IMR-90 (cell line): ENCODE data around the gene EPC1. TPM values are rescaled to one million over a fixed set of nuclear protein-coding genes. Genes with fewer than 3 reads are reported as not detected.

Experiments used
- ATAC-seq: fragments of 200-7000 bp; cut with Tn5 transposase; 2 replicates; pipeline ENCODE4 v1.9.1; 2020; ENCODE audit warnings: low read depth, mild to moderate bottlenecking, moderate library complexity
- BruUV-seq: library from RNA; stranded (reverse); fragments of 400-500 nt; replicated peaks from 2 replicates; lab custom pipeline; 2021; lab: Mats Ljungman, UMichigan
- CTCF ChIA-PET: fragments of 300-600 bp; formaldehyde crosslinking; extraction: SDS; loops from one replicate; lab custom pipeline; 2021; ENCODE audit warnings: antibody characterized with exemption; lab: Yijun Ruan, JAX
- POLR2A ChIA-PET: fragments of 300-600 bp; sonication (Branson Sonifier 250); formaldehyde crosslinking; loops from one replicate; lab custom pipeline; 2022; ENCODE audit warnings: antibody characterized with exemption; ENCODE audit not compliant: unreplicated experiment; lab: Charles Lee
- DNase-seq: peaks from one replicate; pipeline ENCODE4 v3.0.0; 2013
- H2AFZ ChIP-seq: replicated peaks from 2 replicates; pipeline ENCODE3; 2013; ENCODE audit warnings: low read length, mild to moderate bottlenecking; ENCODE audit not compliant: poor library complexity
- H2AK5ac ChIP-seq: 2 replicates; pipeline ENCODE4 v1.6.1; 2013; ENCODE audit warnings: low read depth, low read length, inconsistent platforms
- H2AK9ac ChIP-seq: replicated peaks from 2 replicates; pipeline ENCODE3; 2013; ENCODE audit warnings: mild to moderate bottlenecking, low read depth, low read length, moderate library complexity; ENCODE audit not compliant: poor library complexity
- H2BK120ac ChIP-seq: 2 replicates; pipeline ENCODE4 v1.6.1; 2013; ENCODE audit warnings: low read depth, low read length, inconsistent platforms
- H2BK15ac ChIP-seq: 3 replicates; pipeline ENCODE4 v1.6.1; 2013; ENCODE audit warnings: low read depth, low read length, inconsistent platforms
- H2BK20ac ChIP-seq: 2 replicates; pipeline ENCODE4 v1.6.1; 2013; ENCODE audit warnings: low read depth, mild to moderate bottlenecking, inconsistent platforms, low read length, moderate library complexity
- H2BK5ac ChIP-seq: 2 replicates; pipeline ENCODE4 v1.6.1; 2013; ENCODE audit warnings: mild to moderate bottlenecking, low read depth, low read length, inconsistent platforms; ENCODE audit not compliant: poor library complexity, severe bottlenecking
- H3K14ac ChIP-seq: replicated peaks from 2 replicates; pipeline ENCODE4 v1.6.1; 2013; ENCODE audit warnings: low read depth, low read length, inconsistent platforms
- H3K18ac ChIP-seq: 2 replicates; pipeline ENCODE4 v1.6.1; 2013; ENCODE audit warnings: low read depth, low read length, control low read depth
- H3K23ac ChIP-seq: 2 replicates; pipeline ENCODE4 v1.6.1; 2013; ENCODE audit warnings: low read depth, low read length, inconsistent platforms
- H3K27ac ChIP-seq: 2 replicates; pipeline ENCODE4 v1.5.1; 2013; ENCODE audit warnings: mild to moderate bottlenecking, control low read depth, low read length; ENCODE audit not compliant: insufficient read depth
- H3K27me3 ChIP-seq: 2 replicates; pipeline ENCODE4 v1.6.1; 2013; ENCODE audit warnings: low read length; ENCODE audit not compliant: control insufficient read depth, insufficient read depth
- H3K36me3 ChIP-seq: 2 replicates; pipeline ENCODE4 v1.6.1; 2013; ENCODE audit warnings: low read length, mixed read lengths; ENCODE audit not compliant: control insufficient read depth, insufficient read depth
- H3K4ac ChIP-seq: 2 replicates; pipeline ENCODE4 v1.6.1; 2013; ENCODE audit warnings: low read depth, low read length, inconsistent platforms
- H3K4me1 ChIP-seq: 2 replicates; pipeline ENCODE4 v1.6.1; 2013; ENCODE audit warnings: low read length, mixed read lengths; ENCODE audit not compliant: control insufficient read depth, insufficient read depth
- H3K4me2 ChIP-seq: 2 replicates; pipeline ENCODE4 v1.6.1; 2013; ENCODE audit warnings: low read depth, mild to moderate bottlenecking, control low read depth, low read length, moderate library complexity
- H3K4me3 ChIP-seq: 2 replicates; pipeline ENCODE4 v1.5.1; 2013; ENCODE audit warnings: low read depth, mild to moderate bottlenecking, control low read depth, low read length, moderate library complexity; ENCODE audit not compliant: insufficient read depth
- H3K56ac ChIP-seq: 2 replicates; pipeline ENCODE4 v1.6.1; 2013; ENCODE audit warnings: low read length, inconsistent platforms; ENCODE audit not compliant: insufficient read depth; ENCODE audit errors: extremely low read depth
- H3K79me1 ChIP-seq, 2 experiments: 2 replicates each; pipeline ENCODE4 v1.6.1; 2013; ENCODE audit warnings: low read length in 2 of 2, inconsistent platforms in 1 of 2, low read depth in 1 of 2
- H3K9ac ChIP-seq: 2 replicates; pipeline ENCODE4 v1.6.1; 2013; ENCODE audit warnings: low read depth, low read length, control low read depth
- H3K9me1 ChIP-seq: 2 replicates; pipeline ENCODE4 v1.6.1; 2013; ENCODE audit warnings: low read length, inconsistent platforms; ENCODE audit not compliant: insufficient read depth
- H3K9me3 ChIP-seq: 2 replicates; pipeline ENCODE4 v1.6.1; 2013; ENCODE audit warnings: low read length; ENCODE audit not compliant: control insufficient read depth, insufficient read depth
- H4K20me1 ChIP-seq: 2 replicates; pipeline ENCODE4 v1.6.1; 2013; ENCODE audit warnings: low read length, inconsistent platforms; ENCODE audit not compliant: insufficient read depth
- H4K5ac ChIP-seq: 2 replicates; pipeline ENCODE4 v1.6.1; 2013; ENCODE audit warnings: mild to moderate bottlenecking, low read depth, low read length, control low read depth
- H4K8ac ChIP-seq, 2 experiments: 2 replicates each; pipeline ENCODE4 v1.6.1; 2013; ENCODE audit warnings: low read depth in 2 of 2, low read length in 2 of 2, control low read depth in 1 of 2, inconsistent platforms in 1 of 2
- H4K91ac ChIP-seq: 2 replicates; pipeline ENCODE4 v1.6.1; 2013; ENCODE audit warnings: low read depth, low read length, inconsistent platforms; ENCODE audit not compliant: insufficient read depth
- BHLHE40 ChIP-seq: fragments of 150-350 bp; IDR thresholded peaks from 2 replicates; pipeline ENCODE4 v1.6.1; 2016; ENCODE audit warnings: mild to moderate bottlenecking, low read depth, low read length
- MAFK ChIP-seq: IDR thresholded peaks from 2 replicates; pipeline ENCODE4 v1.6.1; 2012; ENCODE audit warnings: low read depth, low read length, improper control_type of control experiment
- MAZ ChIP-seq: IDR thresholded peaks from 2 replicates; pipeline ENCODE4 v1.6.1; 2012; ENCODE audit warnings: low read depth, mild to moderate bottlenecking, low read length, improper control_type of control experiment, moderate library complexity, borderline replicate concordance
- NFE2L2 ChIP-seq: fragments of 150-350 bp; IDR thresholded peaks from 2 replicates; pipeline ENCODE4 v1.6.1; 2016; ENCODE audit warnings: low read depth, mild to moderate bottlenecking, low read length
- RAD21 ChIP-seq: IDR thresholded peaks from 2 replicates; pipeline ENCODE4 v1.6.1; 2012; ENCODE audit warnings: low read length, improper control_type of control experiment
- RFX5 ChIP-seq: IDR thresholded peaks from 2 replicates; pipeline ENCODE4 v1.8.0; 2012; ENCODE audit warnings: low read depth, mild to moderate bottlenecking, low read length, moderate library complexity
- SMC3 ChIP-seq: fragments of 150-350 bp; IDR thresholded peaks from 2 replicates; pipeline ENCODE4 v1.6.1; 2016; ENCODE audit warnings: low read depth, mild to moderate bottlenecking, antibody characterized with exemption, low read length, moderate library complexity
- WGBS, 2 experiments: methylation state at CpG; one replicate each; pipeline versions ENCODE4 v1.1.5 to v1.1.7; 2013; ENCODE audit warnings: missing lambda C conversion rate in 2 of 2; ENCODE audit not compliant: insufficient read length in 1 of 2; ENCODE audit errors: extremely low coverage in 2 of 2; 5-methylcytosine and 5-hydroxymethylcytosine counted together
- dilution Hi-C: fragments of 300-500 bp; cut with HindIII; formaldehyde crosslinking; loops from one replicate; pipeline ENCODE4 v1.14.3; 2018; ENCODE audit warnings: low sequenced_read_pairs; ENCODE audit not compliant: unreplicated experiment
- in situ Hi-C: fragments of 300-500 bp; cut with MboI; formaldehyde crosslinking; loops from 3 replicates; pipeline ENCODE4 v1.14.3; 2019; ENCODE audit warnings: low sequenced_read_pairs, inconsistent platforms, mixed read lengths
- intact Hi-C: fragments of 100-400 bp; cut with micrococcal nuclease; formaldehyde crosslinking; loops from 2 replicates; pipeline ENCODE4 v1.10.0; 2022
- polyA plus RNA-seq, 3 experiments: library from polyadenylated mRNA; depleted of rRNA; stranded (reverse); fragments of >200 nt; gene quantifications; 2 replicates each; pipeline ENCODE4 v1.2.3, GENCODE V29; 2012; ENCODE audit warnings: low replicate concordance in 1 of 3
- total RNA-seq: library from RNA; depleted of rRNA; stranded (reverse); fragments of >200 nt; gene quantifications from 2 replicates; pipeline ENCODE4 v1.2.3, GENCODE V29; 2012

The EPC1 gene
- total and polyA plus RNA-seq, 2 of the 4 experiments (the other 2 are of a cell fraction) = 21.9 to 23.5 TPM

- Histone ChIP-seq H3K4me1 (peaks cover 2% of the 10 kb centered on the region; the same call in 1 of the 2 replicates), H3K9ac (no peak overlapping the region), H3K4me3 (no peak overlapping the region), H3K36me3 (peaks cover 19% of the 10 kb centered on the region), H3K9me3 (no peaks in the 10 kb centered on the region), H4K91ac (no peak overlapping the region), H2AFZ (no peak overlapping the region), H2AK5ac (no peak overlapping the region), H4K8ac (no peak overlapping the region), H3K14ac (no peak overlapping the region), H2BK20ac (no peak overlapping the region), H3K27me3 (no peaks in the 10 kb centered on the region), H2BK120ac (no peak overlapping the region), H3K27ac (no peak overlapping the region), H2BK15ac (no peak overlapping the region), H4K5ac (no peak overlapping the region), H3K4me2 (no peak overlapping the region), H4K20me1 (no peaks in the 10 kb centered on the region), H2BK5ac (no peak overlapping the region), H2AK9ac (no peak overlapping the region), H3K18ac (no peak overlapping the region), H3K9me1 (peaks cover 3% of the 10 kb centered on the region; the same call in 1 of the 2 replicates), H3K79me1 (peaks cover 0 to 3% of the 10 kb centered on the region in 2 experiments; a peak in 3 of 4 replicates), H3K4ac (no peak overlapping the region), H3K23ac (no peak overlapping the region), H3K56ac (no peak overlapping the region)
- in situ Hi-C loops = no loop called here
- no peak for TF ChIP-seq RFX5
- TF ChIP-seq NFE2L2 = no peak
- no peak for TF ChIP-seq MAFK
- no peak for TF ChIP-seq RAD21
- no peak for TF ChIP-seq MAZ
- no peak for TF ChIP-seq SMC3
- no peak for TF ChIP-seq BHLHE40
- POLR2A ChIA-PET = interaction anchor here (0.6 kb wide), 1 partner anchor 21 kb away, joined by 3 read pairs; no protein-coding TSS in a partner anchor
- WGBS, 2 experiments = no CpG with 5 or more reads among the region's 2 CpGs
- intact Hi-C loops = no loop called here
- ATAC-seq = no peak
- dilution Hi-C loops = no loop called here
- CTCF ChIA-PET = no interaction called here
- no peak for DNase-seq
- no TSS peak for BruUV-seq
Observed at GRCh38 chr10:32265756-32266155, 81.2 kb downstream of the EPC1 start.
